Activated naive CD4-positive, alpha-beta T cell treated with anti-CD3 and anti-CD28 coated beads, Interleukin-2, amount 50 U/mL, for 72 hours (primary cell): ENCODE measurements around the gene RNF214. TPM values are rescaled to one million over a fixed set of nuclear protein-coding genes. Genes with fewer than 3 reads are reported as not detected.
A peak's percentile ranks its signal among the peaks of the same experiment; 100 is the strongest.
"Not testable (repeated sequence)": the region's sequence is repeated elsewhere in the genome, so short reads cannot be mapped to it uniquely, and the experiment has no call there.

Experiments
- ATAC-seq, 2 donors: fragments of 150-1000 bp; cut with Tn5 transposase; 2 replicates each; pipeline ENCODE4 v1.10.0; 2021; ENCODE audit warnings: mild to moderate bottlenecking in 2 of 2, moderate library complexity in 2 of 2
- DNase-seq, 2 donors: peaks; one replicate each; pipeline ENCODE4 v3.0.0; 2021 to 2022; ENCODE audit warnings: low spot score in 2 of 2
- H3K27ac Mint-ChIP-seq, 2 donors: one replicate each; pipeline ENCODE4 v1.8.0; 2022; ENCODE audit warnings: mild to moderate bottlenecking in 2 of 2, mixed read lengths in 2 of 2
- H3K36me3 Mint-ChIP-seq, 2 donors: one replicate each; pipeline ENCODE4 v1.8.0; 2022; ENCODE audit warnings: mixed read lengths in 2 of 2
- H3K9me3 Mint-ChIP-seq, 2 donors: one replicate each; pipeline ENCODE4 v1.8.0; 2022; ENCODE audit warnings: mixed read lengths in 2 of 2
- total RNA-seq, 2 donors: library from RNA; stranded (reverse); gene quantifications; one replicate each; pipeline ENCODE4 v1.2.3, GENCODE V29; 2022

Gene RNF214
- total RNA-seq, 2 donors from 2014 or later, result 13.3 to 21.6 TPM

DNA sequence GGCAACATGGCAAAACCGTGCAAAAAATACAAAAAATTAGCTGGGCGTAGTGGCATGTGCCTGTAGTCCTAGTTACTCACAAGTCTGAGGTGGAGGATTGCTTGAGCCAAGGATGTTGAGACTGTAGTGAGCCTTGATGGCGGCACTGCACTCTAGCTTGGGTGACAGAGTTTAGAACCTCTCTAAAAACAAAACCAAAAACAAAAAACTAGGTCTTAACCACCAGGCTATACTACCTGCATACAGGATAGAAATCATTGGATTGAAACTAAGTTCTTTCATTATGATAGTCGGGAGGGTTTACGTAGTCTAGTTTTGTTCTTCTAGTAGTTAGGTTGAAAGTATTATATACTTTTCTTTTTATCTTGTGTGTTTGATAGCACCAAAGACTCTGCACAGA lies 5.8 kb downstream of the RNF214 start:
- no peak for DNase-seq
- Mint-ChIP-seq H3K36me3 (no peaks in the 10 kb centered on the region), H3K9me3 (no peaks in the 10 kb centered on the region), H3K27ac (no peak overlapping the region)
- ATAC-seq, result peak in 1 of 2 donors; percentile 43

DNA sequence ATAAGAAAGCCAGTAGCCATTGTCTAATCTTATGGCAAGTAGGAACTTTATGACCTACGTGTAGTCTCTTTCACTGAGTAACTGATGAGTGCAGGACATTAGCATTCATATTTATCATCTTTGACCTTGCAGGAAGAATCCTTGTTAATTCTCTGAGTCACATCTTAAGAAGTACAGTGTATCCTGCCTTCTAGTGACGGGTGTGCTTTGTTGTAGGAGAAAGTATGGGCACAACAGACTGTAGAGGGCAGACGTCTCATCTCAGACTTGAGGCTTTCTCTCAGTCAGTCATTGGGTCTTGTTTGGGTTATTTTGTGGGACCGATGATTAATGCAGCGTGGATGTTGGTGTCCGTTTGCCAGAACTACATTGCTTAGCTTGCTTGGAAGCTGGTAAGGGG lies 6.8 kb downstream of the RNF214 start:
- H3K27ac Mint-ChIP-seq, result no peak overlapping the region
- ATAC-seq (no peak), DNase-seq (no peak)

DNA sequence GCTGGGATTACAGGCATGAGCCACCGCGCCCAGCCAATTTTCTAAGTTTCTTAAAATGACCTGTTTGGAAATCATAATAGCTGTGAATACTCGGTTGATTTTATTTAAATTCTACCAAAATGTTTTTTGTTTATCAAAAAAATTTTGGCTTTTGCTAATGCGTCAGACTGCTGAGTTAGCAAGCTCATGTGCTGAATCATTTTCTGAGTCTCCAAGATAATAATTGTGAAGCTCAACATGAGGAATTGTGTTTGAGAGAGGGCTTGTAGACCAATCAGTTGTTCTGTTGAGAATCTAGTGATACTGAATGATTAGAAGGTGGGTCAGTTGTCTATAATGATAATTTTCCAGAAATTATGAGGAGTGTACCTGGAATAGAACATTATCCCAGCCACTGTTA lies 15.9 kb downstream of the RNF214 start:
- Mint-ChIP-seq H3K9me3 (no peaks in the 10 kb centered on the region), H3K27ac (no peak overlapping the region), H3K36me3 (peaks cover 5 to 15% of the 10 kb centered on the region in 2 donors)
- ATAC-seq, result no peak
- no peak for DNase-seq

More for the DNA sequence above, 6.8 kb downstream of the RNF214 start:
- Mint-ChIP-seq H3K9me3 (no peaks in the 10 kb centered on the region), H3K36me3 (peaks cover 3 to 4% of the 10 kb centered on the region in 2 donors)

DNA sequence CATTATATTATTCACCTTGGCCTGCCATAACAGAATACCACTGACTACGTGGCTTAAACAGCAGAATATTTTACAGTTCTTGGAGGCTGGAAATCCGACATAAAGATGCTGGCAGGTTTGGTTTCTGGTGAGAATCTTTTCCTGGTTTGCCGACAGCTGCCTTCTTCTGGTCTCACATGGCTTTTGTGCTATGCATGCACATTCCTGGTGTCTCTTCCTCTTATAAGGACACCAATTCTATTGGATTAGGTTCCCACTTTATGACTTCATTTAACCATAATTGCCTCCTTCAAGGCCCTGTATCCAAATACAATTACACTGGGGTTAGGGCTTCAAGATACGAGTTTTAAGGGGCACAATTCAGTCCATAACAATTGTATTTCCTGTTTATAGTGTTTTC lies 17.1 kb downstream of the RNF214 start:
- DNase-seq (no peak), ATAC-seq (no peak)
- Mint-ChIP-seq H3K9me3 (no peaks in the 10 kb centered on the region), H3K27ac (peak overlapping the region in 1 of 2 donors; percentile 30), H3K36me3 (peaks cover 0 to 9% of the 10 kb centered on the region in 2 donors)

DNA sequence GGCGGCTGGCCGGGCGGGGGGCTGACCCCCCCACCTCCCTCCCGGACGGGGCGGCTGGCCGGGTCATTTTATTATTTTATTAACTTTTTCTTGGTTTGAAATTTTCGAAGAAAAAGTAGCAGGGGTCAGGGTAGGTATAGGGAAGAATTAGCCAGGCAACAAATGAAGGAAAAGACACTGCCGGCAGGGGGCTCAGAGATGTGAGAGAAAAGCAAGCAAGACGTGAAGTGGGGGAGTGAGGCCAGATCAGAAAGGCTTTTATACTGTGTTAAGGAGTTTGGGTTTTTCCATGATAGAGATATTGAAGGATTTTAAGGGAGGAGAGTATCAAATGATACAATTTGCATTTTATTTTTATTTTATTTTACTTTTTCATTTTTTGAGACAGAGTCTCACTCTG lies 19.0 kb downstream of the RNF214 start:
- no peaks in the 10 kb centered on the region for H3K9me3 Mint-ChIP-seq
- ATAC-seq (no peak), DNase-seq (no peak)
- peaks cover 0 to 9% of the 10 kb centered on the region in 2 donors for H3K36me3 Mint-ChIP-seq
- H3K27ac Mint-ChIP-seq, result no peak overlapping the region

DNA sequence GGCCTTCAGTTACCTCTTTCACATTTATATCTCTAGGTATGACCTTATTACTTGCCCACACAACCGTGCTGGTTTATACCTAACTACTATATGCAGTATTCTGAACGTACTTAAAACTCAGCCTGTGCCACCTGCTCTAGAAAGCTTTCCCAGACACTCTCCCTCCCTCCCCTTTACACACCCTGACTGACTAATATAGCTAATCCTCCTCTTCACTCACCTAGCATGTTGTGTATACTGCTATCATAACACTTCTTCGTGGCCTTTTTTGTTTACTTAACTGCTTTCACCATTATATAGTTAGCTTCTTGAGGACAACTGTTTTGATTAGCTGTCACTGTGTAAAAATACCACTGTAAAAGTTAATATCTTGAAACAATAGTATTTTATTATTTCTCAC lies 23.5 kb downstream of the RNF214 start:
- DNase-seq (no peak), ATAC-seq (no peak)
- no peaks in the 10 kb centered on the region for H3K36me3 Mint-ChIP-seq
- peak overlapping the region in 1 of 2 donors; percentile 52 for H3K27ac Mint-ChIP-seq
- no peaks in the 10 kb centered on the region for H3K9me3 Mint-ChIP-seq

DNA sequence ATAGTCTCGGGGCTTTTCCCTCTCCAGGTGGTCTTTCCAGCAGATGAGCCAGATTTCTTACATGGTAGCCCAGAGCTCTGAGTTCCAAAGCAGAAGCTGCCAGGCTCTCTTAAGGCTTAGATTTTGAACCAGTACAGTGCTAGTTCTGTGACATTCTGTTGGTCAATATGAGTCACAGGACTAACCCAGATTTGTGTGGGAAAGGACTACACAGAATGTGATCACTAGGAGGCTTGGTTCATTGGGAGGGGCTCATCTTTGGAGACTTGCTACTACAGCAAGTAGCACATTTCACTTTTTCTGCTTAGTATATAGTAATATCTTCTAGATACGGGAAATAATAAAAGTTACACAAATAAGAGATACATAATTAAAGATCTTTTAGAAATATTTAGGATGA lies 24.1 kb downstream of the RNF214 start:
- no peaks in the 10 kb centered on the region for H3K9me3 Mint-ChIP-seq
- ATAC-seq (no peak), DNase-seq (no peak)
- no peak overlapping the region for H3K27ac Mint-ChIP-seq
- no peaks in the 10 kb centered on the region for H3K36me3 Mint-ChIP-seq

DNA sequence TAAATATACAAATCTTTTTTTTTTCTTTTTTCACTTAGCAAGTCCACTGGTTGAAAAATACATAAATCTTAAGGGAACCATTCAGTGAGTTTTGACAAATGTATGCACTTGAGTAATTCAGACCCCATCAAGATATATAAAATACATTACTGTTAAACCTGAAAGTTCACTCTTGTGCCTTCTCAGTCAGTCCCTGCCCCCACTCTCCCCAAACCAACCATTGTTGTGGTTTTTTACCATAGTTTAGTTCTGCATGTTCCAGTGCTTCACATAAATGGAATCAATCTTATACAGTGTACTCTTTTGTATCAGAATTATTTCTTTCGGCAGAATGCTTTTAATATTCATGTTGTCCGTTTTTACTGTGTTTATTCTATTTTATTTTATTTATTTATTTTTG lies 26.1 kb downstream of the RNF214 start:
- H3K9me3 Mint-ChIP-seq, result no peaks in the 10 kb centered on the region
- DNase-seq (no peak), ATAC-seq (no peak)
- peaks cover 0 to 8% of the 10 kb centered on the region in 2 donors for H3K36me3 Mint-ChIP-seq
- no peak overlapping the region for H3K27ac Mint-ChIP-seq

DNA sequence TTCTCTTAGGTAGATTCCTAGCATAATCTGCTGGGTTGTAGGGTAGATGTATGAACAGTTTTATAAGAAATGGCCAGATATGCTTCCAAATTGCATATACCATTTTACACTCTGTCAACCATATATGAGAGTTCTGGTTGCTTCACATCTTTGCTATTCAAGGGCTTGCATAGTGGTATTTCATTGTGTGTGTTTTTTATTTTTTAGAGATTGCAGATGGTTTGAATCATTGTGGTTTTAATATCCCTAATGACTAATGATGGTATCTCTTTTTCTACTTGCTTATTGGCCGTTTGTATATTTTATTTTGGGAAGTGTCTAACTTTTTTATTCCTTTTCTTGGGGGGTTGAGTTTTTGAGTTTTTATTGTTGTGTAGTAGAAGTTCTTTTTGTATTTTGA lies 26.9 kb downstream of the RNF214 start:
- H3K27ac Mint-ChIP-seq, result no peak overlapping the region
- no peak for DNase-seq
- peaks cover 0 to 8% of the 10 kb centered on the region in 2 donors for H3K36me3 Mint-ChIP-seq
- H3K9me3 Mint-ChIP-seq, result no peaks in the 10 kb centered on the region
- ATAC-seq, result no peak

DNA sequence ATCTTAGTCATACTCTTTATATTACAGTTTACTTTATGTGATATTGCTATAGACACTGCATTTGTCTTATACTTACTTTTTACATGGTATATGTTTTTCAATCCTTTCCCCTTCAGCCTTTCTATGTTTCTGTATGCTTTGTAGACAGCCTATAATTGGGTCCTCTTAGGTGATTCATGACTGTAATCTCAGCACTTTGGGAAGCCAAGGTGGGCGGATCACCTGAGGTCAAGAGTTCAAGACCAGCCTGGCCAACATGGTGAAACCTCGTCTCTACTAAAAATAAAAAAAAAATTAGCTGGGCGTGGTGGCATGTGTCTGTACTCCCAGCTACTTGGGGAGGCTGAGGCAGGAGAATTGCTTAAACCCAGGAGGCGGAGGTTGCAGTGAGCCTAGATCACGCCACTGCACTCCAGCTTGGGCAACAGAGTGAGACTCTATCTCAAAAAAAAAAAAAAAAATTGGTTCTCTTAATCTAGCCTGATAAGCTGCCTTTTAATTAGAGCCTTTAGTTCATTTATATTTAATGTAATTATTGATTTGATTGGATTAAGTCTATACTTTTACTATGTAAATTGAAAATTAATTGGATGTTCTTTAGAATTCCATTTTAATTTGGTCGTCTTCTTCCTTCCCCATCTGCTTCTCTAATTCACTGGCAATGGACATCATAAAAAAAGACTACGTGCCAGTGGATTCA lies 32.3 kb downstream of the RNF214 start:
- not testable (repeated sequence) for ATAC-seq, H3K27ac Mint-ChIP-seq

DNA sequence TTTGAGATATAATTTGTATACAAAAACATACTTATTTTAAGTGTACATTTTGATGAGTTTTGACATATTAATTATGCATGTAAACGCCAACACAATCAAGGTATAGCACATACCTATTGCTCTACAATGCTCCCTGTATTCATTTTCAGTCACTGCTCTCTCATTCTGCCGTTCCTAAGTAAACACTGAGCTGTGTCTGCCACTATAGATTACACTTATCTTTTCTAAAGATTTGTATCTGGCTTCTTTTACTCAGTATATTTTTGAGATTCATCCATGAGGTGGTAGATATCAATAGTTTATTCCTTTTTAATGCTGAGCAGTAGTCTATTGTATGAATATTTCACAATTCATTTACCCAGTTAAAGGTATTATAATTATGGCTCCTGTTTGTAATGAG lies 33.3 kb downstream of the RNF214 start:
- ATAC-seq, result no peak
- no peak overlapping the region for H3K27ac Mint-ChIP-seq

More for the DNA sequence above, 32.3 kb downstream of the RNF214 start:
- not testable (repeated sequence) for H3K9me3 Mint-ChIP-seq, DNase-seq, H3K36me3 Mint-ChIP-seq

DNA sequence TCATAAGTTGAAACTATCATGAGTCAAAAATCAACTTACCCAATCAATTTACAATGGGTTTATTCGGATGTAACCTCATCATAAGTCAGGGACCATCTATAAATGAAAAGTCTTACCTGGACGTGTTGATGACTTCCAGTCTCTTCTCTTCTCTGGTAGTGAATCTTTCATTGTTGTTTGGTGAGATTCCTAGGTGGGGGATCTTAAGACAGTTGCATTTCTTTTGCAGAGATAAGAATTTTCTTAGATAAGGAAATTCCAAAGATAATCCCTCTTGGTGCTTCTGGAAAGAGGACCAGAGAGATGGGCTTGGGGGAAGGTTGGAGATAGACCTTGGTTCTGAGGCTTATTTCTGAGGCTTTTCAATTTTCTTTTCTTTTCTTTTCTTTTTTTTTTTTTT lies 37.4 kb downstream of the RNF214 start:
- DNase-seq, result no peak
- no peak for ATAC-seq
- H3K36me3 Mint-ChIP-seq, result peaks cover 0 to 5% of the 10 kb centered on the region in 2 donors
- no peak overlapping the region for H3K27ac Mint-ChIP-seq
- no peaks in the 10 kb centered on the region for H3K9me3 Mint-ChIP-seq

More for the DNA sequence above, 33.3 kb downstream of the RNF214 start:
- Mint-ChIP-seq H3K9me3 (no peaks in the 10 kb centered on the region), H3K36me3 (peaks cover 0 to 8% of the 10 kb centered on the region in 2 donors)
- DNase-seq, result no peak

DNA sequence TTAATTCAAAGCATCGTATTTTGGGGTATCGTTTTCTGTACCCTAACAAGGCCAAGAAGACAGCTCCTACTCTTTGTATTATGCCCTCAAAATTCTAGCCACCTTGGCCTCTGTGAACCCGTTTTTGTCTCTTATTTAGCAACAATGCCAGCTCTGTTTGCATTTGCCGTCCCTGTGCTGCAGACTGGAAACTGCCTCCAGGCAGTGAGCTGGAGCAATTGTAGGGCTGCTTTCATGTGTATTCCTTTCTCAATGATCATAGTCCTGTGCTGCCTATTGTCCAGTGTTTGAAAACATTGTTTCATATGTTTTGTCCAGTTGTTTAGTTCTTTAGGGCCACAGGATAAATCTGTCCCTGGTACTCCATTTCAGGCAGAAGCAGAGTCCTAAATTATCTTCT lies 38.7 kb downstream of the RNF214 start:
- Mint-ChIP-seq H3K27ac (peak overlapping the region in 1 of 2 donors; percentile 16), H3K9me3 (no peaks in the 10 kb centered on the region), H3K36me3 (peaks cover 0 to 11% of the 10 kb centered on the region in 2 donors)
- ATAC-seq (no peak), DNase-seq (no peak)

DNA sequence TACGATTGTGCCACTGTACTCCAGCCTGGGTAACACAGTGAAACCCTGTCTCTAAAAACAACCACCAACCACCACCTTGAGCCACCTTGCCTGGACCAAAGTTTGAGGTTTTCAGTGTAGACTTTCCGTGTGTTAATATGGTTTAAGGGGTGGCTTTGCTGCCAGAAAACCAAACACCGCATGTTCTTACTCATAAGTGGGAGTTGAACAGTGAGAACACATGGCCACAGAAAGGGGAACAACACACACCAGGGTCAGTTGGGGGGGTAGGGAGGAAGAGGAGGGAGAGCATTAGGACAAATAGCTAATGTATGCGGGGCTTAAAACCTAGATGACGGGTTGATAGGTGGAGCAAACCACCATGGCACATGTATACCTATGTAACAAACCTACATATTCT lies 39.7 kb downstream of the RNF214 start:
- not testable (repeated sequence) for H3K9me3 Mint-ChIP-seq, ATAC-seq, H3K27ac Mint-ChIP-seq, DNase-seq
- peaks cover 0 to 11% of the 10 kb centered on the region in 2 donors for H3K36me3 Mint-ChIP-seq

DNA sequence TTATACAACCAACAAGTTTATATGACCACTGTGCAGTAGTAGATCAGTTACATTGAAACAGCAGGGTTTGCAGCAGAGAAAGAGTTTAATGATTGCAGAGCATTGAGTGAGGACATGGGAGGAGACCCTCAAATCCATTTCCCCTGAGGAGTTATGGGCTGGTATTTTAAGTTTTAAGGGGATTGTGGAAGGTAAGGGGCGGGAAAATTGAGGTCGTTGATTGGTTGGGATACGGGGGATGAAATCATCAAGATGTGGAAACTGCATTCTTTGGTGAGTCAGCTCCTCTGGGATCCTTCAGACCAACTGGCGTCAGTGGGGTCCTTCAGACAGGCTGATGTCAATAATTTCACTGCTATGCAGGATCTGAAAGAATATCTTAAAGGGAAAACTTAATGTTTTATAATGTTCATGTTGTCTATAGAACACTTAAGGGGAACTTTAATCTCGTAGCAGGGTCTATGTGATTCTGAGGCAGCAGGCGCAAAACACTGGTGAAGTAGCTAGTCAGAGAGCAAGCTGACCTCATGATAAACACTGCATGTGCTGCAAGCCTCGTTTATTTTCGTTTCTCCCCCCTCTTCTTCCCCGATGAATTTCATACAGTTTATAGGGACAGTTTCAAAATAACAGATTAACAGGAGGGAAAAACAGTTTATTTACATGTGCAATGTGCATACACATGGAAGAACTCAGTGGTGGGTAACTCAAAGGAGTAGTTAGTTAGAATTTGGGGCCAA lies 41.2 kb downstream of the RNF214 start:
- DNase-seq (no peak), ATAC-seq (no peak)
- no peaks in the 10 kb centered on the region for H3K9me3 Mint-ChIP-seq
- H3K27ac Mint-ChIP-seq, result no peak overlapping the region
- H3K36me3 Mint-ChIP-seq, result peaks cover 0 to 11% of the 10 kb centered on the region in 2 donors

DNA sequence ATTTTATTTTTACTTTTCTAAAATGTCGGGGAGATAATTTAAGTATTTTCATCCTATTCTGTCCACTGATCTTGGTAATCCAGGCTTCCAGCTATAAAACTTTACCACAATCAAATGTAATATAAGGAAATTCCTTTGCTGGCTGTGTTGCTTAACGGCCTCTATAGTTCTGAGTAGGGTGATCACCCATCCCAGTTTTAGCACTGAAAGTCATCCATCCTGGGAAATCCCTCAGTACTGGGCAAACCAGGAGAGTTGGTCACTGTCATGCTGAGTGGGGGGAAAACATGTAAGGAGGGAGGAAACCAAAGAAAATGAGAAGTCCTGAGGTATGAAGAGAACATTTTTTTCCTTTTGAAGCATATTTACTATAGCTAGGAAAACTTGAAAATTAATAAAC lies 45.9 kb downstream of the RNF214 start:
- ATAC-seq (no peak), DNase-seq (no peak)
- no peak overlapping the region for H3K27ac Mint-ChIP-seq
- no peaks in the 10 kb centered on the region for H3K9me3 Mint-ChIP-seq
- H3K36me3 Mint-ChIP-seq, result peaks cover 0 to 17% of the 10 kb centered on the region in 2 donors

DNA sequence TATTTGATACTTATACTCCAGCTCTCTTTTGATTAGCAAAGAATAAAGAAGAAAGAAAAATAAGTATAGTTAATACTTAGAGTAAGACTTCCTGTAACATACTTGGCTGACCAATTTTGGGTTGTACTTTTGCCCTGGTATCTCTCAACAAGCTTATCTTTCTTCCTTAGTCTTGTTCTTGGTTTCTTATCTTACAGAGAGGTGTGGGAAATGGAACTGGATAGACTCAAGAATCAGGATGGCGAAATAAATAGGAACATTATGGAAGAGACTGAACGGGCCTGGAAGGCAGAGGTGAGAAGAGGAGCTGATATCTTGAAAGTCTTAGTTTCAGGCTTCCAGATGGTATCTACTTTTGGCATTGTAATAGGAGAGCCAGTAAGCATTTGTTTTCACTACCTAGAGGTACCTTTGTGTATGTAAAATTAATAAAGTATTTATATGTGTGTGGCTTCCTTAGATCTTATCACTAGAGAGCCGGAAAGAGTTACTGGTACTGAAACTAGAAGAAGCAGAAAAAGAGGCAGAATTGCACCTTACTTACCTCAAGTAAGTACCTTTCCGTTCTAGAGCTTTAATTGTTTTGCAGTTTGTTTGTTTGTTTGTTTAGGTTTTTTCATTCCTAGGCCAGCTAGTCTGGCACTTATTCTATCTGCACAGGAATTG lies 47.4 kb downstream of the RNF214 start:
- no peak overlapping the region for H3K27ac Mint-ChIP-seq
- ATAC-seq, result no peak
- no peaks in the 10 kb centered on the region for H3K9me3 Mint-ChIP-seq
- peaks cover 0 to 17% of the 10 kb centered on the region in 2 donors for H3K36me3 Mint-ChIP-seq
- no peak for DNase-seq
